Heart right ventricle (tissue), 16 donors: Measurements from ENCODE around the gene HVCN1. TPM values are rescaled to one million over a fixed set of nuclear protein-coding genes. Genes with fewer than 3 reads are reported as not detected.
A peak's percentile ranks its signal among the peaks of the same experiment; 100 is the strongest.

ENCODE experiments used
- ATAC-seq, 8 donors: fragments of 200-7000 bp; cut with Tn5 transposase; one replicate each; pipeline ENCODE4 v1.9.1; 2020; ENCODE audit warnings: mild to moderate bottlenecking in 8 of 8, moderate library complexity in 8 of 8, moderate number of reproducible peaks in 1 of 8
- DNase-seq, 2 donors: peaks; one replicate each; pipeline ENCODE4 v3.0.0-alpha.2; 2020
- H3K27ac ChIP-seq, 10 donors: fragments of 200-600 bp; sonication (generic) in 2 of 10; one replicate each; pipeline versions ENCODE4 v1.5.0 to v1.8.0; 2020 to 2022; ENCODE audit warnings: mild to moderate bottlenecking in 3 of 10
- H3K27me3 ChIP-seq, 7 donors: fragments of 200-600 bp; one replicate each; pipeline ENCODE4 v1.8.0; 2021 to 2022; ENCODE audit warnings: mild to moderate bottlenecking in 2 of 7
- H3K36me3 ChIP-seq, 9 donors: fragments of 200-600 bp; sonication (generic) in 1 of 9; one replicate each; pipeline versions ENCODE4 v1.5.0 to v1.8.0; 2020 to 2022; ENCODE audit warnings: mild to moderate bottlenecking in 2 of 9
- H3K4me1 ChIP-seq, 9 donors: fragments of 200-600 bp; sonication (generic) in 1 of 9; one replicate each; pipeline versions ENCODE4 v1.5.0 to v1.8.0; 2020 to 2022; ENCODE audit warnings: mild to moderate bottlenecking in 4 of 9
- H3K4me3 ChIP-seq, 10 donors: fragments of 200-600 bp; sonication (generic) in 2 of 10; one replicate each; pipeline versions ENCODE4 v1.5.0 to v1.8.0; 2020 to 2022; ENCODE audit warnings: mild to moderate bottlenecking in 7 of 10, moderate library complexity in 2 of 10
- H3K9me3 ChIP-seq, 11 donors: fragments of 200-600 bp in 10 of 11; sonication (generic) in 2 of 11; one replicate each; pipeline versions ENCODE4 v1.5.0 to v1.8.0; 2013 to 2022; ENCODE audit warnings: mild to moderate bottlenecking in 2 of 11, control low read depth in 1 of 11, moderate library complexity in 1 of 11
- CTCF ChIP-seq, 9 donors: fragments of 200-600 bp; sonication (generic) in 2 of 9; IDR thresholded peaks; one replicate each; pipeline versions ENCODE4 v1.5.0 to v1.8.0; 2021 to 2022; ENCODE audit warnings: antibody characterized with exemption in 9 of 9, mild to moderate bottlenecking in 5 of 9, moderate library complexity in 1 of 9
- WGBS, 2 donors: extraction: QIAGEN DNeasy Blood & Tissue Kit; methylation state at CpG; one replicate each; pipeline ENCODE4 v1.1.7; 2013; ENCODE audit warnings: inconsistent platforms in 1 of 2; 5-methylcytosine and 5-hydroxymethylcytosine counted together
- intact Hi-C, 10 donors: fragments of 100-400 bp; cut with DNase I; formaldehyde crosslinking; loops; one replicate each; pipeline versions ENCODE4 v1.11.1 to v1.14.2; 2022
- polyA plus RNA-seq, 2 donors: library from polyadenylated mRNA; stranded (reverse); fragments of 200-250 nt; gene quantifications; one replicate each; pipeline ENCODE4 v1.2.3, GENCODE V29; 2013
- total RNA-seq, 10 donors: library from RNA; stranded (reverse); fragmentation: NEBNext Ultra II Directional in 3 of 10; extraction: Animal tissue kit (Norgen Biotek cat#: 25700) in 3 of 10; gene quantifications; one replicate each; pipeline versions ENCODE4 v1.2.1 to v1.2.4, GENCODE V29; 2021 to 2023
- donor health status: Arrhythmogenic right ventricular cardiomyopathy.
- donor health status: ischemic (EF 13 %, LVEDD 7.1; RV severe dilation, severe dysfunction).
- donor health status: healthy with polysubstance abuse.
- donor health status: DM: no; HTN: yes; CAD: no.
- donor health status: DM: no; HTN: no; CAD: no.
- donor health status: ischemic (EF 25% LVEDD 6.9; RV normal size, moderate dysfunction).
- donor health status: ischemic (EF 25% LVEDD 5.7; RV mildly dilated, moderate dysfunction).
- donor health status: healthy.
- donor health status: DM: yes; HTN: yes; CAD: no.
- donor health status: Ischemic cardiomyopathy.
- donor health status: ischemic (EF 35%, LVEDD 5.7; RV mildly dilated, moderate dysfunction).
- donor health status: nonischemic (EF 11% LVEDD 7.7; RV severe dilation, severe dysfunction).
- donor health status: DM: yes; HTN: yes; CAD: no.
- donor health status: PGD.
- donor health status: ischemic (EF 29% LVEDD 5.4; RV normal size, mild dysfunction).
- donor health status: nonischemic (EF 23%, LVEDD 6.1; RV moderate dilation, normal function).

HVCN1 gene
- total and polyA plus RNA-seq, 12 donors: 5.1 to 74.1 (median 10.9) TPM

- TF ChIP-seq CTCF (IDR thresholded peaks at IDR 0.05): peak in 6 of 9 donors; percentile 8 to 34 (median 22)
- peak in 1 of 2 donors; percentile 28 for DNase-seq
- H3K27ac ChIP-seq: peak overlapping the region in 5 of 10 donors; percentile 0 to 73 (median 47)
- H3K27me3 ChIP-seq: no peaks in the 10 kb centered on the region
- intact Hi-C loops: loop anchor here in 7 of 10 donors (2.0 to 10.0 kb wide), 11 partner anchors 42 to 235 kb away; partner anchors contain the start of genes TCTN1 (in 5 of the 7), FAM216A (in 1 of the 7), GPN3 (in 1 of the 7) and PPP1CC (in 1 of the 7)
- H3K9me3 ChIP-seq: no peaks in the 10 kb centered on the region
- H3K4me1 ChIP-seq: peaks cover 9 to 39% (median 21%) of the 10 kb centered on the region in 9 donors
- 69 to 73% methylated on average over 28 of the region's 28 CpGs for WGBS, 2 donors
- H3K36me3 ChIP-seq: no peaks in the 10 kb centered on the region
- H3K4me3 ChIP-seq: peak overlapping the region in 2 of 10 donors; percentile 3 to 8
- ATAC-seq: peak in 2 of 8 donors; percentile 11 to 13
Observed at GRCh38 chr12:110699591-110700445, 10.9 kb upstream of the HVCN1 start.

- H3K36me3 ChIP-seq: no peaks in the 10 kb centered on the region
- H3K9me3 ChIP-seq: no peaks in the 10 kb centered on the region
- H3K4me3 ChIP-seq: peak overlapping the region in 5 of 10 donors; percentile 23 to 44 (median 31)
- intact Hi-C loops: loop anchor here in 8 of 10 donors (1.0 to 10.0 kb wide), 11 partner anchors 44 to 248 kb away; partner anchors contain the start of genes TCTN1 (in 5 of the 8), ARPC3 (in 2 of the 8), FAM216A (in 1 of the 8) and GPN3 (in 1 of the 8)
- TF ChIP-seq CTCF (IDR thresholded peaks at IDR 0.05): peak; percentile 48 to 89 (median 76)
- peaks cover 9 to 54% (median 28%) of the 10 kb centered on the region in 9 donors for H3K4me1 ChIP-seq
- DNase-seq (peak; percentile 79 to 84), ATAC-seq (peak; percentile 68 to 91 (median 86))
- peak overlapping the region in 8 of 10 donors; percentile 21 to 73 (median 52) for H3K27ac ChIP-seq
- H3K27me3 ChIP-seq: no peaks in the 10 kb centered on the region
- WGBS, 2 donors: 33 to 40% methylated on average over 20 of the region's 20 CpGs
Observed at GRCh38 chr12:110698171-110698902, 9.4 kb upstream of the HVCN1 start.

- WGBS, 2 donors: 88 to 96% methylated on average over 2 of the region's 2 CpGs
- intact Hi-C loops: loop anchor here in 7 of 10 donors (5.0 to 10.0 kb wide), 9 partner anchors 45 to 232 kb away; partner anchors contain the start of genes TCTN1 (in 5 of the 7), FAM216A (in 1 of the 7), GPN3 (in 1 of the 7) and PPP1CC (in 1 of the 7)
Observed at GRCh38 chr12:110697236-110697635, 8.3 kb upstream of the HVCN1 start.

More at GRCh38 chr12:110697236-110697635, 8.3 kb upstream of the HVCN1 start:
- DNase-seq: no peak
- no peaks in the 10 kb centered on the region for H3K36me3 ChIP-seq
- TF ChIP-seq CTCF (IDR thresholded peaks at IDR 0.05): no peak
- ATAC-seq: no peak
- peaks cover 9 to 64% (median 28%) of the 10 kb centered on the region in 9 donors for H3K4me1 ChIP-seq
- no peaks in the 10 kb centered on the region for H3K9me3 ChIP-seq
- no peaks in the 10 kb centered on the region for H3K27me3 ChIP-seq
- no peak overlapping the region for H3K4me3 ChIP-seq
- peak overlapping the region in 1 of 10 donors; percentile 68 for H3K27ac ChIP-seq
